Endothelial cell of umbilical vein (primary cell): Measurements from ENCODE around the gene TCF7. TPM values are rescaled to one million over a fixed set of nuclear protein-coding genes. Genes with fewer than 3 reads are reported as not detected.

ENCODE experiments used
- BruUV-seq: library from RNA; stranded (reverse); fragments of 400-500 nt; replicated peaks from 2 replicates; lab custom pipeline; 2021; lab: Mats Ljungman, UMichigan
- CTCF ChIA-PET: fragments of 300-600, 350-600 bp; sonication (Branson Sonifier 250); formaldehyde crosslinking; loops from one replicate; lab custom pipeline; 2021; ENCODE audit warnings: antibody characterized with exemption, inconsistent platforms; lab: Charles Lee
- POLR2A ChIA-PET: fragments of 300-600, 350-600 bp; sonication (Branson Sonifier 250); formaldehyde crosslinking; loops from one replicate; lab custom pipeline; 2021; ENCODE audit warnings: antibody characterized with exemption, inconsistent platforms; lab: Charles Lee
- DNase-seq: peaks from one replicate; pipeline ENCODE4 v3.0.0-alpha.2; 2011; ENCODE audit warnings: low read depth, low spot score
- FAIRE-seq: peaks from 2 replicates; lab custom pipeline; 2011; peaks lifted over from hg19 to GRCh38; lab: Jason Lieb, UNC
- H2AFZ ChIP-seq: 2 replicates; pipeline ENCODE4 v1.6.0; 2012; ENCODE audit warnings: low read depth, low read length, control low read depth, inconsistent platforms
- H3K27ac ChIP-seq: 2 replicates; pipeline ENCODE4 v1.5.1; 2011; ENCODE audit warnings: low read depth, mild to moderate bottlenecking, control low read depth, low read length, moderate library complexity; ENCODE audit not compliant: insufficient read depth
- H3K27me3 ChIP-seq, 2 experiments: 2 replicates each; pipeline versions ENCODE4 v1.6.0 to v1.6.1; 2011; ENCODE audit warnings: low read length in 2 of 2, mixed read lengths in 1 of 2; ENCODE audit not compliant: control insufficient read depth in 2 of 2, insufficient read depth in 2 of 2
- H3K36me3 ChIP-seq, 2 experiments: 2 replicates in 1 of 2; 3 replicates in 1 of 2; pipeline ENCODE4 v1.5.1; 2011; ENCODE audit warnings: low read length in 2 of 2, mild to moderate bottlenecking in 1 of 2, moderate library complexity in 1 of 2; ENCODE audit not compliant: control insufficient read depth in 2 of 2, insufficient read depth in 2 of 2; ENCODE audit errors: extremely low read depth in 1 of 2
- H3K4me1 ChIP-seq: 3 replicates; pipeline ENCODE4 v1.5.1; 2011; ENCODE audit warnings: mild to moderate bottlenecking, low read length; ENCODE audit not compliant: control insufficient read depth, insufficient read depth; ENCODE audit errors: extremely low read depth
- H3K4me2 ChIP-seq: 2 replicates; pipeline ENCODE4 v1.6.1; 2011; ENCODE audit warnings: low read length, control low read depth, mixed read lengths; ENCODE audit not compliant: insufficient read depth
- H3K4me3 ChIP-seq, 3 experiments: fragments of 200-600 bp in 1 of 3; sonication (generic), shearing (Covaris generic) in 1 of 3; replicated peaks in 1 of 3; 2 replicates each; pipeline ENCODE4 v1.5.1; 2011 to 2016; ENCODE audit warnings: control low read depth in 3 of 3, low read length in 3 of 3, mild to moderate bottlenecking in 2 of 3, inconsistent platforms in 1 of 3, low read depth in 1 of 3, moderate library complexity in 1 of 3; ENCODE audit not compliant: insufficient read depth in 1 of 3
- H3K79me2 ChIP-seq: 2 replicates; pipeline ENCODE4 v1.6.0; 2012; ENCODE audit warnings: low read length, inconsistent platforms; ENCODE audit not compliant: control insufficient read depth, insufficient read depth
- H3K9ac ChIP-seq: replicated peaks from 2 replicates; pipeline ENCODE3; 2011; ENCODE audit warnings: low read length, control low read depth; ENCODE audit not compliant: insufficient read depth; ENCODE audit errors: extremely low read depth
- H3K9me1 ChIP-seq: replicated peaks from 3 replicates; pipeline ENCODE4 v1.6.0; 2011; ENCODE audit warnings: mild to moderate bottlenecking, low read length; ENCODE audit not compliant: control insufficient read depth, insufficient read depth; ENCODE audit errors: extremely low read depth
- H3K9me3 ChIP-seq: replicated peaks from 2 replicates; pipeline ENCODE4 v1.5.1; 2012; ENCODE audit warnings: low read length, inconsistent platforms; ENCODE audit not compliant: control insufficient read depth, insufficient read depth
- H4K20me1 ChIP-seq: replicated peaks from 2 replicates; pipeline ENCODE3; 2011; ENCODE audit warnings: mild to moderate bottlenecking, low read length; ENCODE audit not compliant: control insufficient read depth, insufficient read depth; ENCODE audit errors: extremely low read depth
- EZH2 ChIP-seq: IDR thresholded peaks from 2 replicates; pipeline ENCODE4 v1.6.1; 2012; ENCODE audit warnings: borderline replicate concordance, low read depth, mild to moderate bottlenecking, moderate library complexity, low read length, inconsistent platforms; ENCODE audit not compliant: severe bottlenecking
- FOS ChIP-seq: IDR thresholded peaks from 2 replicates; pipeline ENCODE4 v1.6.1; 2011; ENCODE audit warnings: mild to moderate bottlenecking, low read length, moderate library complexity, borderline replicate concordance; ENCODE audit not compliant: insufficient read depth
- GATA2 ChIP-seq: IDR thresholded peaks from 2 replicates; pipeline ENCODE4 v1.7.0; 2011; ENCODE audit warnings: low read depth, mild to moderate bottlenecking, moderate library complexity, mixed read lengths, low read length; ENCODE audit not compliant: insufficient read length, insufficient read depth
- JUN ChIP-seq: IDR thresholded peaks from 2 replicates; pipeline ENCODE4 v1.6.1; 2011; ENCODE audit warnings: borderline replicate concordance, low read depth; ENCODE audit not compliant: insufficient read length, insufficient read depth
- MYC ChIP-seq: IDR thresholded peaks from one replicate; pipeline ENCODE4 v1.6.1; 2011; ENCODE audit warnings: mild to moderate bottlenecking, low read depth, low read length
- POLR2A ChIP-seq: IDR thresholded peaks from 2 replicates; pipeline ENCODE4 v1.6.1; 2012; ENCODE audit warnings: low read depth, mild to moderate bottlenecking, control low read depth, low read length
- POLR2AphosphoS5 ChIP-seq: IDR thresholded peaks from 2 replicates; pipeline ENCODE4 v1.6.1; 2012; ENCODE audit warnings: low read depth, mild to moderate bottlenecking, control low read depth, low read length, moderate library complexity; ENCODE audit not compliant: insufficient read depth
- dilution Hi-C: fragments of 300-500 bp; cut with MboI; formaldehyde crosslinking; loops from one replicate; pipeline ENCODE4 v1.15.0; 2019; ENCODE audit warnings: low sequenced_read_pairs; ENCODE audit not compliant: extremely low pct_ligation_motif_present
- intact Hi-C: fragments of 100-400 bp; cut with micrococcal nuclease; formaldehyde crosslinking; loops from one replicate; pipeline ENCODE4 v1.10.0; 2022
- polyA plus RNA-seq, 4 experiments: library from polyadenylated mRNA; depleted of rRNA in 3 of 4; stranded (reverse) in 3 of 4; unstranded in 1 of 4; fragments of >200 nt; gene quantifications; 2 replicates each; pipeline versions ENCODE4 v1.2.1 to v1.2.3, GENCODE V29; 2011 to 2012; ENCODE audit warnings: missing spikeins in 1 of 4
- total RNA-seq: library from RNA; stranded (reverse); gene quantifications from 2 replicates; pipeline ENCODE4 v1.2.3, GENCODE V29; 2021
- TF ChIP-seq, protein P1 (sequence below), 2 donors: IDR thresholded peaks; 1 replicate in 1 of 2; 2 replicates in 1 of 2; pipeline ENCODE4 v1.5.1; 2011; ENCODE audit warnings: low read length in 2 of 2, mild to moderate bottlenecking in 2 of 2, moderate library complexity in 2 of 2, control low read depth in 1 of 2, inconsistent platforms in 1 of 2, low read depth in 1 of 2; ENCODE audit not compliant: insufficient read depth in 1 of 2; ENCODE audit errors: extremely low read depth in 1 of 2
- TF ChIP-seq, protein P2 (sequence below): IDR thresholded peaks from 2 replicates; pipeline ENCODE4 v1.6.1; 2011; ENCODE audit not compliant: insufficient read depth, insufficient read length

Gene TCF7
- total and polyA plus RNA-seq, 2 donors (not counting 3 experiments of a cell fraction or from before 2014, with no cell fraction given), result 1.8 to 2.5 TPM

DNA sequence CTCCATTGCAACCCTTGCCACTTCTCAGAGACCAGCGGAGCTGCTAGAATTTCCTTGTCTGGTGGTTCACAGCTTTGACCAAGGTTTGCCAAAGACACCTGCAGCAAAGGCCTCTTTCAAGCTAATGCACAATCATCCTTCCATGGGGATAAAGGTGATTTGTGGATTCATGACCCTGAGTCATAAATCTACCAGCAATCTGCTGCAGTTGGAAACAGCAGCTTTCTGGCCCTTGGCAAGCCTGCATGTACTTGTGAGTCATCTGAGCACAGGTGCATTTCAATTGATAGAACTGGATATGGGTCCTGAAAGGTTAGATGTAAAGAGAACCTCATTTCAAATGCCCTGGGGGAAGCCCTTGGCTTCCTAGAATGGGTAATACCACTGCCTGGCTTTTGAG is 21.6 kb upstream of the TCF7 start:
- H3K9me1 ChIP-seq, result no peaks in the 10 kb centered on the region
- no peak overlapping the region for H3K4me2 ChIP-seq
- intact Hi-C loops, result no loop called here
- H3K9me3 ChIP-seq, result no peaks in the 10 kb centered on the region
- no peaks in the 10 kb centered on the region for H3K4me1 ChIP-seq
- no peaks in the 10 kb centered on the region for H4K20me1 ChIP-seq
- TF ChIP-seq EZH2, result no peak
- TF ChIP-seq POLR2A, result no peak
- TF ChIP-seq, protein P1, sequence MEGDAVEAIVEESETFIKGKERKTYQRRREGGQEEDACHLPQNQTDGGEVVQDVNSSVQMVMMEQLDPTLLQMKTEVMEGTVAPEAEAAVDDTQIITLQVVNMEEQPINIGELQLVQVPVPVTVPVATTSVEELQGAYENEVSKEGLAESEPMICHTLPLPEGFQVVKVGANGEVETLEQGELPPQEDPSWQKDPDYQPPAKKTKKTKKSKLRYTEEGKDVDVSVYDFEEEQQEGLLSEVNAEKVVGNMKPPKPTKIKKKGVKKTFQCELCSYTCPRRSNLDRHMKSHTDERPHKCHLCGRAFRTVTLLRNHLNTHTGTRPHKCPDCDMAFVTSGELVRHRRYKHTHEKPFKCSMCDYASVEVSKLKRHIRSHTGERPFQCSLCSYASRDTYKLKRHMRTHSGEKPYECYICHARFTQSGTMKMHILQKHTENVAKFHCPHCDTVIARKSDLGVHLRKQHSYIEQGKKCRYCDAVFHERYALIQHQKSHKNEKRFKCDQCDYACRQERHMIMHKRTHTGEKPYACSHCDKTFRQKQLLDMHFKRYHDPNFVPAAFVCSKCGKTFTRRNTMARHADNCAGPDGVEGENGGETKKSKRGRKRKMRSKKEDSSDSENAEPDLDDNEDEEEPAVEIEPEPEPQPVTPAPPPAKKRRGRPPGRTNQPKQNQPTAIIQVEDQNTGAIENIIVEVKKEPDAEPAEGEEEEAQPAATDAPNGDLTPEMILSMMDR (IDR thresholded peaks at IDR 0.05; ENCODE audit: extremely low read depth in 1 of 2, insufficient read depth in 1 of 2, low read depth in 1 of 2, low read length in 2 of 2), result no peak
- TF ChIP-seq POLR2AphosphoS5, result no peak
- no peak for TF ChIP-seq MYC
- TF ChIP-seq, protein P2, sequence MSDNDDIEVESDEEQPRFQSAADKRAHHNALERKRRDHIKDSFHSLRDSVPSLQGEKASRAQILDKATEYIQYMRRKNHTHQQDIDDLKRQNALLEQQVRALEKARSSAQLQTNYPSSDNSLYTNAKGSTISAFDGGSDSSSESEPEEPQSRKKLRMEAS, result no peak
- no peak for TF ChIP-seq GATA2
- TF ChIP-seq JUN, result no peak
- TF ChIP-seq FOS, result no peak
- FAIRE-seq (no peak), DNase-seq (no peak)
- no peaks in the 10 kb centered on the region for H3K79me2 ChIP-seq
- H3K27ac ChIP-seq, result no peak overlapping the region
- ChIA-PET POLR2A (no interaction called here), CTCF (no interaction called here)
- no peak overlapping the region for H2AFZ ChIP-seq
- H3K36me3 ChIP-seq, result no peaks in the 10 kb centered on the region
- peaks cover 10 to 13% of the 10 kb centered on the region in 2 experiments for H3K27me3 ChIP-seq
- dilution Hi-C loops, result no loop called here
- H3K9ac ChIP-seq, result no peak overlapping the region
- H3K4me3 ChIP-seq, result no peak overlapping the region
- no TSS peak for BruUV-seq
